Activated naive CD8-positive, alpha-beta T cell treated with anti-CD3 and anti-CD28 coated beads, Interleukin-2, amount 50 U/mL, for 16 hours (primary cell): ENCODE data around the gene RB1.
"Not testable (repeated sequence)": the region's sequence is repeated elsewhere in the genome, so short reads cannot be mapped to it uniquely, and the experiment has no call there.

Experiments used
- DNase-seq: peaks from one replicate; pipeline ENCODE4 v3.0.0-alpha.2; 2020; ENCODE audit warnings: low read depth, low spot score

Gene RB1

DNA sequence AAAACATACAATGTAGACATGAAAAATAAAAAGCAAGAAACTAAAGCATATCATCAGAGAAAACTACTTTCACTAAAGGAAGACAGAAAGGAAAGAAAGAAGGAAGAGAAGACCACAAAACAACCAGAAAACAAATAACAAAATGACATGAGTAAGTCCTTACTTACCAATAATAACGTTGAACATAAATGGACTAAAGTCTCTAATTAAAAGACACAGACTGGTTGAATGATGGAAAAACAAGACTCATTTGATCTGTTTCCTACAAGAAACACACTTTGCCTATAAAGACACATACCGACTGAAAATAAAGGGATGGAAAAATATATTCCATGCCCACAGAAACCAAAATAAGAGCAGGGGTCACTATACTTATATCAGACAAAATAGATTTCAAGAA is 46.0 kb downstream of the RB1 start:
- no peak for DNase-seq

- no peak for DNase-seq
Measured at GRCh38 chr13:48353590-48353989, 50.0 kb downstream of the RB1 start.

GRCh38 chr13:48355524-48355923 is 52.0 kb downstream of the RB1 start:
- not testable (repeated sequence) for DNase-seq

DNA sequence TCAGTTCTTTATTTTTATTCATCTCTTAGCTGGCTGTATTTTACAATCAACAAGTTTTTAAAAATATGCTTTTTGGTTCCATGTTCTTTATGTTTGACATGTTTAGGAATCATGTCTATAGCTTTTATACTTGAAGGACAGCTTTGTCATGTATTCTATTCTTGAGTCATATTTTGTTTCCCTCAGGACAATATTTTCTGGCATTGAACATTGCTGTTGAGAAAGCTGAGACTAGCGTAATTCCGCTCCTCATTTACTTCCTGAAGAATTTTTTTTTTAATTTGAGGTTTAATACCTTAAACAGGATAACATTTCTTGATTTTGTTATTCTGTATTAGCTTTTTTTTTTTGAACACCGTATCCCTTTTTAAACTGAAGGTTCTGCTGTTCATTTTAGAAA is 53.2 kb downstream of the RB1 start:
- DNase-seq = no peak

DNA sequence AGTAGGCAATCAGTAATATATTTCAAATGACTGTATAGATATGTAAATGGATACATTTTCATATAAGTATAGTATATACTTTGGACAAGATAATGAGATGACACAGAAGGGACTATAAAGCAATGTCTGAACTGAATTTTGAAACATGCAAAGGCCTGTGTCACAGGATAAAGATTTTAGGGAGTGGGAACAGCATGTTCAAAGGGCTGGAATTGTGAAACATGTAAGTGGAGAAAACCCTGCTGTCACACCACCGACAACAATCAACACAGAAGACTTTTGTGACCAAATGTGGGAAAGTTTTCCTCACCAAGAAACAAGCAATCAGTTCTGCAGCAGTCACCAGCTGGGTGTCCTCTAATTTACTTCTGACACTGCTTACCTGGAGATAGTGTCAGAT is 66.4 kb downstream of the RB1 start:
- DNase-seq = no peak

GRCh38 chr13:48370815-48371214 is 67.3 kb downstream of the RB1 start:
- no peak for DNase-seq

DNA sequence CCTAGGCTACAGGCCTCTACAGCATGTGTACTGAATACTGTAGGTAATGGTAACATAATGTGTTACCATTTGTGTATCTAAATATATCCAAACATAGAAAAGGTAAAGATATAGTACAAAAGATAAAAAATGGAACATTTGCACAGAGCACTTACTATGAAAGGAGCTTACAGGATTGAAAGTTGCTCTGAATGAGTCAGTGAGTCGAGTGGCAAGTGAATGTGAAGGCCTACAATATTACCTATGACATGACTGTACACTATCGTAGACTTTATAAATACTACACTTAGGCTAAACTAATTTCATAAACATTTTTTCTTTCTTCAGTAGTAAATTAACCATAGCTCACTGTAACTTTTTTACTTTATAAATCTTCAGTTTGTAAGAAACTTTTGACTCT is 74.3 kb downstream of the RB1 start:
- no peak for DNase-seq

DNA sequence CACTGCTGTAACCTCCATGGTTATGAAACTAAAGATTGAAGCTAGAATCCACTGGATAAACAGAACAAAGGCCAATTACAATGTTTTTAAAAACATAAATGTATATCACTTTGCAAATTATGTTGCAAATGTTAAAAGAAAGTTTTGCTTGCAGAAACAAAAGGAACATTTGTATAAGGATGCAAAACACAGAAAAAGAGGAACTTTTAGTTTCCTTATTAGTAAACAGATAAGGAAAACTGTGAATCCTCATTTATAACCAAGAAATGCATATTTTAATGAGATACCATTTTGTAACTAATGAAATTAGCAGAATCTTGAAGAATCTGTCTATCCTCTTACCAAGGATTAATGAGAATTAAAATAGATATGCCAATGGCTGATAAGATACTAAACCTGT is 77.0 kb downstream of the RB1 start:
- no peak for DNase-seq

- DNase-seq = no peak
Measured at GRCh38 chr13:48383384-48383783, 79.8 kb downstream of the RB1 start.

- DNase-seq = no peak
Measured at GRCh38 chr13:48386816-48387215, 83.3 kb downstream of the RB1 start.

GRCh38 chr13:48391257-48391656 is 87.7 kb downstream of the RB1 start:
- no peak for DNase-seq

- DNase-seq = no peak
Measured at GRCh38 chr13:48393030-48393697, 89.6 kb downstream of the RB1 start.

- no peak for DNase-seq
Measured at GRCh38 chr13:48393698-48394085, 90.1 kb downstream of the RB1 start.

DNA sequence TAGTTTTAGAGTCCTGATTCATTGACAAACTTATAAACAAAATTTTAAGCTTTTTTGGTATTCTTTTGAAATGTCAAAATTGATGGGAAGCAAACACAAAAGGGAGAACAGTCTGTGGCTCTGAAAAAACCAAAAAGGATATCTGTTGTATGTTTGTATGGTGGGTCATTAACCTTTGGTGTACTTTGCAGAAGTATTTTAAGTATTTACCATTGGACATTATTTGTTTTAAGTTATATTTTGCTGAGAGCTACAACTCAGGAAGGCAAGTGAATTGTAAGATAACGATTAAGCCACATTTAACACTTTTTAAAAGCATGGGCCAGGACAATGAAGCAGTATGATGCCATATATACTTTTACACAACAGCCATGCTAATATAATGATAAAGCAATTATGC is 94.2 kb downstream of the RB1 start:
- no peak for DNase-seq

DNA sequence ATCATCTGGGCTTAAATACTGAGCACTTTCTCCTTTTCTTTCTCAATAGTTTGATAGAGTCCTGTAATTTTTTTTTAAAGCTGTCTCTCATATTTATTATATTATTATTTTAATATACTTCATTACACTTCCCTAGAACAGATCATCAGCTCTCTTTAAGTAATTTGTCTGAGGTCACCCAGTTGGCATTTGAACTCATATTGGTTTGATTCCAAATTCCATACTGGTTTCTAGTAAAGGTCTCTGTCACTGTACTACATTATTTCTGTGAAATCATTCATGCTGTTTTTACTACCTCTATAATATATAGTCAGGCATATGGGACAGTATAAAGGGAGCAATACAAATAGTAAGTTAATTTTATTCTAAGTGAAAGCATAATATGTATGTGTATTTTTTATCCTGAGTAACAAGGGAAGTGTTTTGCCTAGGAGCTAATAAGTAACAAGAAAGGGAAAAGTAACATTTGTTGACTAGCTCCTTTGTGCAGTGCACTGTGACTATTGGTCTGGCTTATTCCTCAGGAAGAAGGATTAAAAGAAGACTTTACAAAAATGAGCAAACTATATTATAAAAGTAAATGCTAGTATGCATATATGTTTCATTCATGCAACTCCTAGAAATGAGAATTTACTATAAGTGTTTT is 95.0 kb downstream of the RB1 start:
- no peak for DNase-seq

GRCh38 chr13:48400090-48400694 is 96.6 kb downstream of the RB1 start:
- no peak for DNase-seq

DNA sequence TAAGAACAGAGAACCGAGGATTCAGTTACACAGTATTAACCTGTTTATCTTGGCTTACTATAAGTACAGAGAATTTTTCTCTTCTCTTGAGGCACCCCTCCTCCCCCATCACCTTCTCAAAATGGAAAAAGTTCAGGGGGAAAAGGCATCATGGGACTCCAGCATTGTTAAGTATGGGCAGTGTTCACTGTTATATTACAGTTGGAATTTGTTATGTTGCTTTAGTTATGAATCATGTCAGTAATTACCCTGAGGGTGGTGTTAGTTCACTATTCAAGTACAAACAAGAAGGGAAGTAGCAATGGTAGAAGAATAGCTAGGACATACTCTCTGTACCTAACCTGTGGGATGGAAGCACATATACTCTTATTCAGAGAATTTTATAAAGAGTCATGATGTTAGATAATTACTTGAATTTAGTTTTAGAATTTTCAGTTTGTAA is 97.3 kb downstream of the RB1 start:
- DNase-seq = no peak

- no peak for DNase-seq
Measured at GRCh38 chr13:48401480-48401879, 97.9 kb downstream of the RB1 start.

DNA sequence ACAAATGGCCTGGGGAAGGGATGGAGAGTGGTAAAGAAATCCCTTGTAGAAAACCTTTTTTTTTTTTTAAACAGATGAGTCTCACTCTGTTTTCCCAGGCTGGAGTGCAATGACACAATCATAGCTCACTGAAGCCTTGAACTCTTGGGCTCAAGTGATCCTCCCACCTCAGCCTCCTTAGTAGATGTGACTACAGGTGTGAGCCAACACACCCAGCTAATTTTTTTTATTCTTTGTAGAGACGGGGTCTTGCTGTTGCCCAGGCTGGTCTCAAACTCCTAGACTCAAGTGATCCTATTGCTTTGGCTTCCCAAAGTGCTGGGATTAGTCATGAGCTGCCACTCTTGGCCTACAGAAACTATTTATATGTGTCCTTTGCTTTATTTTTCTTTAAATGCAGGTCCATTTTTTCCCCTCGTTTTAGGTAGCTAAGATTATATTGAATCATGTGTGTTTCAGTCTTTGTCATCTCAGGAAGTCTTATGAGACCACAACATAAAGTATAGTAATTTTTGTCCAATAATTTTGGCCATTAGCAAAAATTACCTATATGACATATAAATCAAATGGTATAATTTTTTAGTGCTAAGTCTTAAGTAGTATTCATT is 98.9 kb downstream of the RB1 start:
- no peak for DNase-seq

- no peak for DNase-seq
Measured at GRCh38 chr13:48403151-48403631, 99.6 kb downstream of the RB1 start.

DNA sequence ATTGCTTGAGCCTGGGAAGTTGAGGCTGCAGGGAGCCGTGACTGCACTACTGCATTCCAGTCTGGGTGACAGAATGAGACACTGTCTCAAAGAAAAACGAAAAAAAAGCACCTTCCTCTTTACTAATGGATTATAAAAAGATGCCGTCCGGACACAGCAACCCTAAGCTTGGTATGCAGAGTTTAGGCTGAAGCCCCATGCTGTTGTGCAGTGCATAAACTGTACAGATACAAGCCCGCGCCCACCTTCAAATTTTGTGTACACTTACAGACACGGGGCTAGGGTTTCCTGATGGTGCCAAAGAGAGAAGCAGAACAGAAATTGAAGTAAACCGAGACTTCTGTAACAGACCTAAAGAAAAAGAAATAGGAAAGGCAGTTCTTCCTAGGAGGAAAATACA is 100.4 kb downstream of the RB1 start:
- no peak for DNase-seq

DNA sequence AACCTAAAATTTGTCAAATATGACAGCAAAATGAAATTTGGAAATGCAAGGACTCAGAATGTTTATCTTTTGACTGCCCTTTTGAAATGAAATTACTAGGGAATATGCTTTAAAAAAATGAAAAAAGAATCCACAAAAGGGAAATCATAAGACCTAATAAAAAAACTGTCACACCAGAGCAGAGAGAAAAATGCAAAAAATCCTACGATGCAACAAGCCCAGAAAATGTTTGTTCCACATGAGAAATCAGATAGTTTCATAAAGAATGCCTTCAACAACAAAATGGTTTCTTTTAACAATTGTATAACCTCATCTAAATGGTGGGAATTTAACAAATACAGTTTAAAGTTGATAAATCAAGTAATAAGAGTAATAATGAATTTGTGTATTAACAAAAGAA is 101.4 kb downstream of the RB1 start:
- DNase-seq = no peak

DNA sequence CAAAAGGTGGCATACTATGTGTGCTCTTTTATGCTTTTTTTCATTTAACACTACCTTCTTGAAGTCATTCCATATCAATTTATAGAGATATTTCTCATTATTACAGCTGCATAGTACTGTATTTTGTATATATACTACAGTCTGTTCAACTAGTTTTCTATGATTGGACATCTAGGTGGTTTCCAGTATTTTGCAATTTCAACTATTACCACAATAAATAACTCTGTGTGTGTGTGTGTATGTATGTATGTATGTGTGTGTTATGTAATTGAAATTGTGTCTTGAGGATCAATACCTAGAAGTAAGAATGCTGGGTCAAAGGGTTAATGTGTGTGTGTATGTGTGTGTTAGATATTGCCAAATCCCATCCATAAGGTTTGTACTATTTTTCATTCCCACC is 102.3 kb downstream of the RB1 start:
- no peak for DNase-seq
